ENCODE data around the gene LAMC1.

Gene LAMC1

DNA sequence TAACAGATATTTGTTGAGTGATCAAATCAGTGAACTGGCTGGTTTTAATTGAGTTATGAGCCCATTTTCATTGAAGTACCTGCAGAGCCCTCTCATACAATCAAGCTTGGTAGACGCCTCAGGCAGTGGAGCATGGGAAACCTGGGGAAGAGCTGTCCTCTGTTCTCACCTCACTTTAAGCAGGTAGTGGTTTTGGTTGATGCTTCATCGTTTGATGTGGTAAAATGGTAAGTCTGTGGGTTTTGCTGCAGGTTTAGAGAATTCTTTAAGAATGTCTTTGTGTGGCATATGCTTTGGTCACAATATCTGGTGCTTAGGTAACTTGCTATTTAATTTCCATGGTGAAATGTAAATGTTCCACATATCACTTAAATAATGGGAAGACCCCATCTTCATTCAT lies 10.0 kb downstream of the LAMC1 start:
- peaks cover 0 to 3% (median 0%) of the 10 kb centered on the region in 4 experiments for H3K4me1 ChIP-seq (ENCODE audit: control extremely low read depth in 1 of 4, control insufficient read depth in 4 of 4, insufficient read depth in 4 of 4, low read length in 3 of 4)
- H3K27me3 ChIP-seq (replicated peaks in 2 of 5; ENCODE audit: control insufficient read depth in 4 of 5, insufficient read depth in 5 of 5, low read length in 4 of 5) = peaks cover 0 to 8% (median 0%) of the 10 kb centered on the region in 5 experiments
- DNase-seq = no peak
- POLR2A ChIA-PET = no interaction called here
- CTCF ChIA-PET = no interaction called here
- no peak overlapping the region for H3K27ac ChIP-seq (ENCODE audit: insufficient read depth in 1 of 2, low read depth in 1 of 2, low read length in 2 of 2, poor library complexity in 1 of 2, severe bottlenecking in 2 of 2)
- no peaks in the 10 kb centered on the region for H3K9me3 ChIP-seq (ENCODE audit: control extremely low read depth in 1 of 5, control insufficient read depth in 4 of 5, insufficient read depth in 2 of 5, low read depth in 1 of 5, low read length in 4 of 5)
- H3K36me3 ChIP-seq (ENCODE audit: control insufficient read depth in 4 of 4, insufficient read depth in 4 of 4, low read length in 3 of 4) = no peaks in the 10 kb centered on the region
- WGBS (ENCODE audit: insufficient coverage) = 86% methylated on average over 1 of the region's 2 CpGs
- H3K4me3 ChIP-seq (ENCODE audit: control insufficient read depth in 1 of 7, extremely low read depth in 1 of 7, insufficient read depth in 4 of 7, low read depth in 2 of 7, low read length in 6 of 7) = no peak overlapping the region

DNA sequence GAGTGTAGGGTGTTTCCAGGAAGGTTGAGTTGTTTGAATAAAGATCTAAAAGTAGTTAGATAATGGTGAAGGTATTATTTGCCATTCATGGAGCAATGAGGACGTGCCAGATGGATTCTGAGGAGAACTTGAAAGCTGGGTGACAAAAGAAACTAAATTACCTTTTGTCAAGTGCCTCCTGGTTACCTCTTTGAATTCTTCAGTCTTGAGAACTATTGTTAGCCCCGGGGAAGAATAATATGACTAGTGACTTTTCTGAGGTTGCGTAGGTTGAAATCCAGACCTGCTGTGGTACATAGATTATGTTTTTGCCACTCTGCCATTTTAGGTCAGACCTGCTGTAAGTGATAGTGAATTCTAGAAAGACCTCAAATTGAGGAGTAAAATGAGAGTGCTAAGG lies 11.5 kb downstream of the LAMC1 start:
- POLR2A ChIA-PET = no interaction called here
- no peak overlapping the region for H3K27ac ChIP-seq (ENCODE audit: insufficient read depth in 1 of 2, low read depth in 1 of 2, low read length in 2 of 2, poor library complexity in 1 of 2, severe bottlenecking in 2 of 2)
- H3K36me3 ChIP-seq (ENCODE audit: control insufficient read depth in 4 of 4, insufficient read depth in 4 of 4, low read length in 3 of 4) = no peaks in the 10 kb centered on the region
- H3K4me1 ChIP-seq (ENCODE audit: control extremely low read depth in 1 of 4, control insufficient read depth in 4 of 4, insufficient read depth in 4 of 4, low read length in 3 of 4) = peaks cover 3 to 14% (median 3%) of the 10 kb centered on the region in 4 experiments
- H3K27me3 ChIP-seq (replicated peaks in 2 of 5; ENCODE audit: control insufficient read depth in 4 of 5, insufficient read depth in 5 of 5, low read length in 4 of 5) = peaks cover 0 to 1% (median 0%) of the 10 kb centered on the region in 5 experiments
- CTCF ChIA-PET = no interaction called here
- WGBS (ENCODE audit: insufficient coverage) = 96% methylated on average over 3 of the region's 3 CpGs
- DNase-seq = no peak
- H3K4me3 ChIP-seq (ENCODE audit: control insufficient read depth in 1 of 7, extremely low read depth in 1 of 7, insufficient read depth in 4 of 7, low read depth in 2 of 7, low read length in 6 of 7) = no peak overlapping the region
- no peaks in the 10 kb centered on the region for H3K9me3 ChIP-seq (ENCODE audit: control extremely low read depth in 1 of 5, control insufficient read depth in 4 of 5, insufficient read depth in 2 of 5, low read depth in 1 of 5, low read length in 4 of 5)

DNA sequence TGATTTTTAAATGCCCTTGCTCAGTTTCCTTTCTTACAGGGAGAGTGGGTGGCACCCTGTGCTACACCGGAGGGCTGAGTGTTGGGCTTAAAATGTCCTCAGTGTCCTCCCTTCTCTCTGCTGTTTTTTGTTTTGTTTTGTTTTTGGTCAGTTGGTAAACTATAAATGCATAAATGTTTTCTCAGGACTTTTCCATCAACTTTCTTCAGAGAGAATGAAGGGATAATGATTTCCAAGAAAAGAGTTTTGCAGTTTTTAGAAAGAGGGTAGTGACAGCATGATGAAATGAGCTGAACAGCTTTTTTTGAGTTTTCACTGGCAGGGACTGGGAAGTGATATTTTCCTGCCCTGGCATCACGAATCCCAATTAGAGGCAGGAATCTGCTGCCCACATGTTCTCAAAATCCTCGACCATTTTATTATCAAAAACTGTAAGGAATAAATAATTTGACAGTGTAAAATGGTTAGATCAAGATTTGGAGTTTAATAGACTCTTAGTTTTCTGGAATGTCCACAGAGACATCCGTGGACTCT lies 15.2 kb downstream of the LAMC1 start:
- CTCF ChIA-PET = no interaction called here
- Histone ChIP-seq H3K36me3 (ENCODE audit: control insufficient read depth in 4 of 4, insufficient read depth in 4 of 4, low read length in 3 of 4) (no peaks in the 10 kb centered on the region), H3K9me3 (ENCODE audit: control extremely low read depth in 1 of 5, control insufficient read depth in 4 of 5, insufficient read depth in 2 of 5, low read depth in 1 of 5, low read length in 4 of 5) (no peaks in the 10 kb centered on the region), H3K4me1 (ENCODE audit: control extremely low read depth in 1 of 4, control insufficient read depth in 4 of 4, insufficient read depth in 4 of 4, low read length in 3 of 4) (peaks cover 7 to 26% (median 12%) of the 10 kb centered on the region in 4 experiments), H3K4me3 (ENCODE audit: control insufficient read depth in 1 of 7, extremely low read depth in 1 of 7, insufficient read depth in 4 of 7, low read depth in 2 of 7, low read length in 6 of 7) (no peak overlapping the region), H3K27me3 (replicated peaks in 2 of 5; ENCODE audit: control insufficient read depth in 4 of 5, insufficient read depth in 5 of 5, low read length in 4 of 5) (no peaks in the 10 kb centered on the region), H3K27ac (ENCODE audit: insufficient read depth in 1 of 2, low read depth in 1 of 2, low read length in 2 of 2, poor library complexity in 1 of 2, severe bottlenecking in 2 of 2) (no peak overlapping the region)
- POLR2A ChIA-PET = no interaction called here
- WGBS (ENCODE audit: insufficient coverage) = 67% methylated on average over 1 of the region's 4 CpGs
- no peak for DNase-seq

- no peak for DNase-seq
- H3K27ac ChIP-seq (ENCODE audit: insufficient read depth in 1 of 2, low read depth in 1 of 2, low read length in 2 of 2, poor library complexity in 1 of 2, severe bottlenecking in 2 of 2) = no peak overlapping the region
- H3K4me1 ChIP-seq (ENCODE audit: control extremely low read depth in 1 of 4, control insufficient read depth in 4 of 4, insufficient read depth in 4 of 4, low read length in 3 of 4) = peaks cover 7 to 26% (median 12%) of the 10 kb centered on the region in 4 experiments
- WGBS (ENCODE audit: insufficient coverage) = 97% methylated on average over 2 of the region's 4 CpGs
- no peak overlapping the region for H3K4me3 ChIP-seq (ENCODE audit: control insufficient read depth in 1 of 7, extremely low read depth in 1 of 7, insufficient read depth in 4 of 7, low read depth in 2 of 7, low read length in 6 of 7)
- no peaks in the 10 kb centered on the region for H3K9me3 ChIP-seq (ENCODE audit: control extremely low read depth in 1 of 5, control insufficient read depth in 4 of 5, insufficient read depth in 2 of 5, low read depth in 1 of 5, low read length in 4 of 5)
- POLR2A ChIA-PET = no interaction called here
- CTCF ChIA-PET = no interaction called here
- H3K27me3 ChIP-seq (replicated peaks in 2 of 5; ENCODE audit: control insufficient read depth in 4 of 5, insufficient read depth in 5 of 5, low read length in 4 of 5) = no peaks in the 10 kb centered on the region
- H3K36me3 ChIP-seq (ENCODE audit: control insufficient read depth in 4 of 4, insufficient read depth in 4 of 4, low read length in 3 of 4) = no peaks in the 10 kb centered on the region
These were observed 15.7 kb downstream of the LAMC1 start for GRCh38 chr1:183038913-183039312.

DNA sequence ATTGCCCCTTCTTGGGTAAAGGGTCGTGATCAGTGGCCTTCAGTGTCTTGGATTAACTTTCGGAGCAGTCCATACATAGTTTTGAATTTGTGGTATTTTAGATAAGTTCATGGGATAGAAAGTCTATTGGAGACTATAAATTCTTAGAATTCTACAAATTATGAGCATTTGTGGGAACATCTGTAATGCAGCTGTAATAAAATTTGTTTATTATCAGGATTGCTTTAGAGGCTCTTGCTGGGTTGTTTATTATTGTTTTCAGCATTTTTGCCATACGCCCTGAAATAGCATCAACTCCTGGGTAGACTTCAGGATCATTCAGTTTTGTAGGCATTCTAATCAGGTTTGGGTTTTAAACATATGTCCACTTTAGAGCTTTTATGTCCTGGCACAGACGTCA lies 16.1 kb downstream of the LAMC1 start:
- H3K36me3 ChIP-seq (ENCODE audit: control insufficient read depth in 4 of 4, insufficient read depth in 4 of 4, low read length in 3 of 4) = no peaks in the 10 kb centered on the region
- no peak for DNase-seq
- ChIA-PET CTCF (no interaction called here), POLR2A (no interaction called here)
- peaks cover 7 to 27% (median 12%) of the 10 kb centered on the region in 4 experiments for H3K4me1 ChIP-seq (ENCODE audit: control extremely low read depth in 1 of 4, control insufficient read depth in 4 of 4, insufficient read depth in 4 of 4, low read length in 3 of 4)
- no peak overlapping the region for H3K4me3 ChIP-seq (ENCODE audit: control insufficient read depth in 1 of 7, extremely low read depth in 1 of 7, insufficient read depth in 4 of 7, low read depth in 2 of 7, low read length in 6 of 7)
- 95% methylated on average over 3 of the region's 4 CpGs for WGBS (ENCODE audit: insufficient coverage)
- H3K27me3 ChIP-seq (replicated peaks in 2 of 5; ENCODE audit: control insufficient read depth in 4 of 5, insufficient read depth in 5 of 5, low read length in 4 of 5) = no peaks in the 10 kb centered on the region
- no peaks in the 10 kb centered on the region for H3K9me3 ChIP-seq (ENCODE audit: control extremely low read depth in 1 of 5, control insufficient read depth in 4 of 5, insufficient read depth in 2 of 5, low read depth in 1 of 5, low read length in 4 of 5)
- H3K27ac ChIP-seq (ENCODE audit: insufficient read depth in 1 of 2, low read depth in 1 of 2, low read length in 2 of 2, poor library complexity in 1 of 2, severe bottlenecking in 2 of 2) = no peak overlapping the region

- H3K9me3 ChIP-seq (ENCODE audit: control extremely low read depth in 1 of 5, control insufficient read depth in 4 of 5, insufficient read depth in 2 of 5, low read depth in 1 of 5, low read length in 4 of 5) = no peaks in the 10 kb centered on the region
- DNase-seq = peak in 2 of 3 donors; percentile 53 to 70
- H3K4me1 ChIP-seq (ENCODE audit: control extremely low read depth in 1 of 4, control insufficient read depth in 4 of 4, insufficient read depth in 4 of 4, low read length in 3 of 4) = peaks cover 7 to 31% (median 12%) of the 10 kb centered on the region in 4 experiments
- ChIA-PET POLR2A (no interaction called here), CTCF (no interaction called here)
- WGBS (ENCODE audit: insufficient coverage) = 0% methylated on average over 2 of the region's 3 CpGs
- peak overlapping the region in 2 of 7 experiments; percentile 3 to 37 for H3K4me3 ChIP-seq (ENCODE audit: control insufficient read depth in 1 of 7, extremely low read depth in 1 of 7, insufficient read depth in 4 of 7, low read depth in 2 of 7, low read length in 6 of 7)
- no peaks in the 10 kb centered on the region for H3K36me3 ChIP-seq (ENCODE audit: control insufficient read depth in 4 of 4, insufficient read depth in 4 of 4, low read length in 3 of 4)
- no peak overlapping the region for H3K27ac ChIP-seq (ENCODE audit: insufficient read depth in 1 of 2, low read depth in 1 of 2, low read length in 2 of 2, poor library complexity in 1 of 2, severe bottlenecking in 2 of 2)
- H3K27me3 ChIP-seq (replicated peaks in 2 of 5; ENCODE audit: control insufficient read depth in 4 of 5, insufficient read depth in 5 of 5, low read length in 4 of 5) = no peaks in the 10 kb centered on the region
These were observed 16.8 kb downstream of the LAMC1 start for GRCh38 chr1:183039985-183040447.

- no peaks in the 10 kb centered on the region for H3K27me3 ChIP-seq (replicated peaks in 2 of 5; ENCODE audit: control insufficient read depth in 4 of 5, insufficient read depth in 5 of 5, low read length in 4 of 5)
- H3K4me1 ChIP-seq (ENCODE audit: control extremely low read depth in 1 of 4, control insufficient read depth in 4 of 4, insufficient read depth in 4 of 4, low read length in 3 of 4) = peaks cover 7 to 35% (median 12%) of the 10 kb centered on the region in 4 experiments
- peak in 1 of 3 donors; percentile 6 for DNase-seq
- H3K27ac ChIP-seq (ENCODE audit: insufficient read depth in 1 of 2, low read depth in 1 of 2, low read length in 2 of 2, poor library complexity in 1 of 2, severe bottlenecking in 2 of 2) = no peak overlapping the region
- WGBS (ENCODE audit: insufficient coverage) = 100% methylated on average over 1 of the region's 2 CpGs
- POLR2A ChIA-PET = no interaction called here
- H3K4me3 ChIP-seq (ENCODE audit: control insufficient read depth in 1 of 7, extremely low read depth in 1 of 7, insufficient read depth in 4 of 7, low read depth in 2 of 7, low read length in 6 of 7) = no peak overlapping the region
- CTCF ChIA-PET = no interaction called here
- no peaks in the 10 kb centered on the region for H3K9me3 ChIP-seq (ENCODE audit: control extremely low read depth in 1 of 5, control insufficient read depth in 4 of 5, insufficient read depth in 2 of 5, low read depth in 1 of 5, low read length in 4 of 5)
- no peaks in the 10 kb centered on the region for H3K36me3 ChIP-seq (ENCODE audit: control insufficient read depth in 4 of 4, insufficient read depth in 4 of 4, low read length in 3 of 4)
These were observed 17.3 kb downstream of the LAMC1 start for GRCh38 chr1:183040547-183040971.
